ENCODE measurements around the gene KCNE3. TPM values are rescaled to one million over a fixed set of nuclear protein-coding genes. Genes with fewer than 3 reads are reported as not detected.
A peak's percentile ranks its signal among the peaks of the same experiment; 100 is the strongest.
"Not testable (repeated sequence)": the region's sequence is repeated elsewhere in the genome, so short reads cannot be mapped to it uniquely, and the experiment has no call there.

KCNE3 gene
- total RNA-seq, 1 donor: 1.8 TPM

- Histone ChIP-seq H2AFZ (ENCODE audit: low read length) (no peak overlapping the region), H3K9me3 (ENCODE audit: low read depth, low read length) (no peaks in the 10 kb centered on the region), H3K36me3 (ENCODE audit: insufficient read depth, low read length) (no peaks in the 10 kb centered on the region), H3K4me1 (ENCODE audit: insufficient read depth, low read length) (peaks cover 4% of the 10 kb centered on the region), H3K27ac (ENCODE audit: low read depth, low read length) (no peak overlapping the region), H3K27me3 (ENCODE audit: insufficient read depth, low read length) (no peaks in the 10 kb centered on the region), H4K20me1 (ENCODE audit: insufficient read depth, low read length) (no peaks in the 10 kb centered on the region), H3K4me2 (ENCODE audit: insufficient read depth, low read length) (no peak overlapping the region), H3K4me3 (ENCODE audit: insufficient read depth, low read length) (no peak overlapping the region), H3K79me2 (ENCODE audit: insufficient read depth, low read length) (no peaks in the 10 kb centered on the region)
- no peak for TF ChIP-seq CTCF (IDR thresholded peaks at IDR 0.05; ENCODE audit: extremely low read depth, low read depth, low read length)
- no peak for DNase-seq (ENCODE audit: insufficient read length, low spot score, missing footprints)
These were observed 42.2 kb downstream of the KCNE3 start for GRCh38 chr11:74425100-74425499.

- Histone ChIP-seq H3K27me3 (ENCODE audit: insufficient read depth, low read length) (no peaks in the 10 kb centered on the region), H2AFZ (ENCODE audit: low read length) (no peak overlapping the region), H3K79me2 (ENCODE audit: insufficient read depth, low read length) (no peaks in the 10 kb centered on the region), H3K36me3 (ENCODE audit: insufficient read depth, low read length) (no peaks in the 10 kb centered on the region), H3K4me2 (ENCODE audit: insufficient read depth, low read length) (peak overlapping the region; percentile 30), H3K4me1 (ENCODE audit: insufficient read depth, low read length) (peaks cover 22% of the 10 kb centered on the region), H4K20me1 (ENCODE audit: insufficient read depth, low read length) (no peaks in the 10 kb centered on the region), H3K9me3 (ENCODE audit: low read depth, low read length) (no peaks in the 10 kb centered on the region), H3K27ac (ENCODE audit: low read depth, low read length) (peak overlapping the region; percentile 76), H3K4me3 (ENCODE audit: insufficient read depth, low read length) (no peak overlapping the region)
- peak; percentile 72 for DNase-seq (ENCODE audit: insufficient read length, low spot score, missing footprints)
- TF ChIP-seq CTCF (IDR thresholded peaks at IDR 0.05; ENCODE audit: extremely low read depth, low read depth, low read length): no peak
These were observed 48.8 kb downstream of the KCNE3 start for GRCh38 chr11:74418509-74418895.

- no peaks in the 10 kb centered on the region for H3K79me2 ChIP-seq (ENCODE audit: insufficient read depth, low read length)
- H3K4me3 ChIP-seq (ENCODE audit: insufficient read depth, low read length): no peak overlapping the region
- H2AFZ ChIP-seq (ENCODE audit: low read length): no peak overlapping the region
- H3K4me1 ChIP-seq (ENCODE audit: insufficient read depth, low read length): peaks cover 22% of the 10 kb centered on the region
- no peaks in the 10 kb centered on the region for H4K20me1 ChIP-seq (ENCODE audit: insufficient read depth, low read length)
- no peak for DNase-seq (ENCODE audit: insufficient read length, low spot score, missing footprints)
- TF ChIP-seq CTCF (IDR thresholded peaks at IDR 0.05; ENCODE audit: extremely low read depth, low read depth, low read length): no peak
- no peaks in the 10 kb centered on the region for H3K36me3 ChIP-seq (ENCODE audit: insufficient read depth, low read length)
- H3K4me2 ChIP-seq (ENCODE audit: insufficient read depth, low read length): peak overlapping the region; percentile 30
- H3K27ac ChIP-seq (ENCODE audit: low read depth, low read length): peak overlapping the region; percentile 67
- no peaks in the 10 kb centered on the region for H3K27me3 ChIP-seq (ENCODE audit: insufficient read depth, low read length)
- no peaks in the 10 kb centered on the region for H3K9me3 ChIP-seq (ENCODE audit: low read depth, low read length)
These were observed 49.4 kb downstream of the KCNE3 start for GRCh38 chr11:74417860-74418508.

- peak overlapping the region; percentile 13 for H3K4me2 ChIP-seq (ENCODE audit: insufficient read depth, low read length)
- H3K4me3 ChIP-seq (ENCODE audit: insufficient read depth, low read length): no peak overlapping the region
- H3K27ac ChIP-seq (ENCODE audit: low read depth, low read length): peak overlapping the region; percentile 67
- H3K79me2 ChIP-seq (ENCODE audit: insufficient read depth, low read length): no peaks in the 10 kb centered on the region
- no peaks in the 10 kb centered on the region for H3K27me3 ChIP-seq (ENCODE audit: insufficient read depth, low read length)
- peaks cover 22% of the 10 kb centered on the region for H3K4me1 ChIP-seq (ENCODE audit: insufficient read depth, low read length)
- DNase-seq (ENCODE audit: insufficient read length, low spot score, missing footprints): no peak
- H4K20me1 ChIP-seq (ENCODE audit: insufficient read depth, low read length): no peaks in the 10 kb centered on the region
- TF ChIP-seq CTCF (IDR thresholded peaks at IDR 0.05; ENCODE audit: extremely low read depth, low read depth, low read length): no peak
- no peaks in the 10 kb centered on the region for H3K36me3 ChIP-seq (ENCODE audit: insufficient read depth, low read length)
- H2AFZ ChIP-seq (ENCODE audit: low read length): no peak overlapping the region
- H3K9me3 ChIP-seq (ENCODE audit: low read depth, low read length): no peaks in the 10 kb centered on the region
These were observed 50.0 kb downstream of the KCNE3 start for GRCh38 chr11:74417379-74417804.

- not testable (repeated sequence) for DNase-seq (ENCODE audit: insufficient read length, low spot score, missing footprints); H3K9me3 ChIP-seq (ENCODE audit: low read depth, low read length); H4K20me1 ChIP-seq (ENCODE audit: insufficient read depth, low read length); H2AFZ ChIP-seq (ENCODE audit: low read length); H3K4me2 ChIP-seq (ENCODE audit: insufficient read depth, low read length); H3K36me3 ChIP-seq (ENCODE audit: insufficient read depth, low read length); H3K79me2 ChIP-seq (ENCODE audit: insufficient read depth, low read length); H3K27me3 ChIP-seq (ENCODE audit: insufficient read depth, low read length); H3K4me3 ChIP-seq (ENCODE audit: insufficient read depth, low read length); H3K27ac ChIP-seq (ENCODE audit: low read depth, low read length)
- H3K4me1 ChIP-seq (ENCODE audit: insufficient read depth, low read length): peaks cover 22% of the 10 kb centered on the region
These were observed 50.4 kb downstream of the KCNE3 start for GRCh38 chr11:74416974-74417373.
